WTC11 (cell line): ENCODE measurements around the gene TIMM44. TPM values are rescaled to one million over a fixed set of nuclear protein-coding genes. Genes with fewer than 3 reads are reported as not detected.

ENCODE experiments used
- ATAC-seq: fragments of 200-7000 bp; cut with Tn5 transposase; 2 replicates; pipeline ENCODE4 v1.10.0; 2021; ENCODE audit warnings: mild to moderate bottlenecking, moderate library complexity
- CTCF ChIA-PET: fragments of 300-600 bp; sonication (Branson Sonifier 250); formaldehyde crosslinking; loops from one replicate; lab custom pipeline; 2021; ENCODE audit warnings: antibody characterized with exemption; lab: Charles Lee
- POLR2A ChIA-PET: fragments of 350-600 bp; sonication (Branson Sonifier 250); formaldehyde crosslinking; loops from one replicate; lab custom pipeline; 2021; ENCODE audit warnings: antibody characterized with exemption; lab: Charles Lee
- DNase-seq: peaks from one replicate; pipeline ENCODE4 v3.0.0; 2021; ENCODE audit warnings: low spot score
- H3K27ac Mint-ChIP-seq: 2 replicates; pipeline ENCODE4 v1.8.0; 2021; ENCODE audit warnings: mixed read lengths
- H3K27me3 Mint-ChIP-seq: 2 replicates; pipeline ENCODE4 v1.8.0; 2021; ENCODE audit warnings: low read depth, mild to moderate bottlenecking, moderate library complexity, mixed read lengths
- H3K36me3 Mint-ChIP-seq: 2 replicates; pipeline ENCODE4 v1.8.0; 2021; ENCODE audit warnings: mixed read lengths
- H3K4me1 Mint-ChIP-seq: 2 replicates; pipeline ENCODE4 v1.8.0; 2022; ENCODE audit warnings: mixed read lengths
- H3K4me3 Mint-ChIP-seq: 2 replicates; pipeline ENCODE4 v1.8.0; 2021; ENCODE audit warnings: mild to moderate bottlenecking, moderate library complexity, mixed read lengths
- H3K9me3 Mint-ChIP-seq: 2 replicates; pipeline ENCODE4 v1.8.0; 2021; ENCODE audit warnings: mixed read lengths
- AR ChIP-seq: fragments of 250-450 bp; sonication (Bioruptor Pico); IDR thresholded peaks from 2 replicates; pipeline ENCODE4 v1.9.0; 2021; ENCODE audit warnings: mild to moderate bottlenecking
- ATF2 ChIP-seq: sonication (generic); formaldehyde crosslinking; IDR thresholded peaks from 2 replicates; pipeline ENCODE4 v1.8.1; 2022; ENCODE audit warnings: low read depth, missing genetic modification reagents, borderline replicate concordance
- ATF3 ChIP-seq: sonication (generic); formaldehyde crosslinking; conservative IDR thresholded peaks from 2 replicates; pipeline ENCODE4 v1.8.1; 2022; ENCODE audit warnings: mild to moderate bottlenecking, missing genetic modification reagents
- E2F1 ChIP-seq: sonication (generic); formaldehyde crosslinking; IDR thresholded peaks from 2 replicates; pipeline ENCODE4 v1.8.0; 2022; ENCODE audit warnings: mild to moderate bottlenecking, missing genetic modification reagents
- ERG ChIP-seq: fragments of 250-450 bp; sonication (Bioruptor Pico); IDR thresholded peaks from 2 replicates; pipeline ENCODE4 v1.8.0; 2021; ENCODE audit warnings: mild to moderate bottlenecking
- FOXP4 ChIP-seq: sonication (generic); formaldehyde crosslinking; IDR thresholded peaks from 2 replicates; pipeline ENCODE4 v1.8.0; 2022; ENCODE audit warnings: mild to moderate bottlenecking, missing genetic modification reagents
- HMGA2 ChIP-seq: fragments of 250-450 bp; sonication (Bioruptor Pico); IDR thresholded peaks from 2 replicates; pipeline ENCODE4 v1.4.0; 2021; ENCODE audit warnings: mild to moderate bottlenecking, moderate library complexity
- TCF7 ChIP-seq: sonication (generic); formaldehyde crosslinking; IDR thresholded peaks from 2 replicates; pipeline ENCODE4 v1.8.0; 2022; ENCODE audit warnings: mild to moderate bottlenecking, low read depth, missing genetic modification reagents, moderate library complexity
- total RNA-seq: library from RNA; stranded (reverse); gene quantifications from 3 replicates; pipeline ENCODE4 v1.2.3, GENCODE V29; 2021

The TIMM44 gene
- total RNA-seq, 1 experiment from 2014 or later = 129 TPM

GRCh38 chr19:7879111-7879807 lies 64.2 kb downstream of the TIMM44 start (continued):
- TF ChIP-seq FOXP4 (CRISPR knock-in tag) (no peak), AR (no peak), ATF2 (CRISPR knock-in tag) (no peak), ATF3 (CRISPR knock-in tag) (no peak), TCF7 (CRISPR knock-in tag) (no peak)
- TF ChIP-seq, all 79 proteins: peak for 0

GRCh38 chr19:7877249-7877836 lies 66.1 kb downstream of the TIMM44 start:
- ATAC-seq (no peak), DNase-seq (no peak)
- TF ChIP-seq HMGA2 (no peak), ATF3 (CRISPR knock-in tag) (no peak), ERG (CRISPR knock-in tag) (no peak), E2F1 (no peak)
- Mint-ChIP-seq H3K36me3 (no peaks in the 10 kb centered on the region), H3K4me1 (peaks cover 3% of the 10 kb centered on the region; the same call in 1 of the 2 replicates), H3K4me3 (no peak overlapping the region), H3K9me3 (peaks cover 6% of the 10 kb centered on the region), H3K27me3 (peaks cover 37% of the 10 kb centered on the region), H3K27ac (no peak overlapping the region)
- ChIA-PET CTCF (interaction anchor here (1.4 to 3.4 kb wide), 3 partner anchors 14 to 309 kb away, joined by 5 to 19 read pairs (median 6); no protein-coding TSS in a partner anchor), POLR2A (no interaction called here)

Other genes with a start within 250 kb of the TIMM44 start
- 0.37 to 0.48 TPM (median 0.46 TPM) in 3 replicates for gene FCER2, start 241.5 kb downstream of the TIMM44 start, total RNA-seq
- gene CLEC4G, start 211.6 kb downstream of the TIMM44 start, total RNA-seq = 0.55 to 0.66 TPM (median 0.62 TPM) in 3 replicates
- 0.09 to 0.44 TPM in 2 of 3 replicates, not detected in the other for gene CD209, start 196.1 kb downstream of the TIMM44 start, total RNA-seq
- not detected in 3 replicates for gene CLEC4M, start 180.4 kb downstream of the TIMM44 start, total RNA-seq
- gene EVI5L, start 113.4 kb downstream of the TIMM44 start, total RNA-seq = 10.5 to 13.7 TPM (median 13.6 TPM) in 3 replicates
- gene PRR36, start 69.3 kb downstream of the TIMM44 start, total RNA-seq = 21.9 to 34.3 TPM (median 31.0 TPM) in 3 replicates
- gene LRRC8E, start 55.2 kb downstream of the TIMM44 start, total RNA-seq = 3.0 to 3.6 TPM (median 3.1 TPM) in 3 replicates
- 39.4 to 46.9 TPM (median 46.3 TPM) in 3 replicates for gene MAP2K7, start 39.8 kb downstream of the TIMM44 start, total RNA-seq
- gene TGFBR3L, start 28.8 kb downstream of the TIMM44 start, total RNA-seq = 4.1 to 7.4 TPM (median 6.5 TPM) in 3 replicates
- 23.2 to 24.3 TPM (median 23.7 TPM) in 3 replicates for gene SNAPC2, start 23.3 kb downstream of the TIMM44 start, total RNA-seq
- 41.5 to 48.2 TPM (median 44.3 TPM) in 3 replicates for gene CTXN1, start 17.5 kb downstream of the TIMM44 start, total RNA-seq
- gene ELAVL1, start 62.0 kb upstream of the TIMM44 start, total RNA-seq = 144 to 160 TPM (median 149 TPM) in 3 replicates
- 0.53 TPM in 1 of 3 replicates, not detected in the others for gene CCL25, start 109.1 kb upstream of the TIMM44 start, total RNA-seq
- gene FBN3, start 205.9 kb upstream of the TIMM44 start, total RNA-seq = 54.8 to 67.3 TPM (median 62.2 TPM) in 3 replicates